RWPE2 (cell line): ENCODE data around the gene CCDC171.

Experiments used
- ATAC-seq: fragments of 200-7000 bp; cut with Tn5 transposase; 3 replicates; pipeline ENCODE4 v1.9.1; 2021; ENCODE audit warnings: low read depth
- DNase-seq: peaks from one replicate; pipeline ENCODE4 v3.0.0-alpha.2; 2020; ENCODE audit warnings: low spot score
- H3K27ac ChIP-seq: fragments of 450-650 bp; 2 replicates; pipeline ENCODE4 v1.5.1; 2017; ENCODE audit warnings: mild to moderate bottlenecking; ENCODE audit not compliant: poor library complexity, severe bottlenecking
- H3K27me3 ChIP-seq: fragments of 250-450 bp; sonication (Bioruptor Pico); 2 replicates; pipeline ENCODE4 v1.5.1; 2021; ENCODE audit warnings: mild to moderate bottlenecking, moderate library complexity; ENCODE audit not compliant: insufficient read depth, poor library complexity, severe bottlenecking
- H3K36me3 ChIP-seq: fragments of 250-450 bp; sonication (Bioruptor Pico); 2 replicates; pipeline ENCODE4 v1.5.1; 2020; ENCODE audit warnings: low read depth, mild to moderate bottlenecking, moderate library complexity
- H3K4me1 ChIP-seq: fragments of 250-450 bp; sonication (Bioruptor Pico); 2 replicates; pipeline ENCODE4 v1.5.1; 2021; ENCODE audit warnings: mild to moderate bottlenecking, moderate library complexity; ENCODE audit not compliant: insufficient read depth, poor library complexity, severe bottlenecking
- H3K4me3 ChIP-seq: fragments of 250-450 bp; sonication (Bioruptor Pico); 2 replicates; pipeline ENCODE4 v1.5.1; 2021; ENCODE audit warnings: mild to moderate bottlenecking, moderate library complexity; ENCODE audit not compliant: severe bottlenecking
- H3K9me3 ChIP-seq: fragments of 250-450 bp; sonication (Bioruptor Pico); 2 replicates; pipeline ENCODE4 v1.5.1; 2021; ENCODE audit warnings: mild to moderate bottlenecking, moderate library complexity; ENCODE audit not compliant: severe bottlenecking
- TF ChIP-seq, protein P1 (sequence below): fragments of 450-650 bp; IDR thresholded peaks from one replicate; pipeline ENCODE4 v1.5.1; 2017; ENCODE audit warnings: mild to moderate bottlenecking, moderate library complexity; ENCODE audit not compliant: poor library complexity, severe bottlenecking

CCDC171 gene

GRCh38 chr9:15927161-15927560 is 374.3 kb downstream of the CCDC171 start:
- Histone ChIP-seq H3K9me3 (no peaks in the 10 kb centered on the region), H3K27ac (no peak overlapping the region), H3K36me3 (no peaks in the 10 kb centered on the region), H3K4me3 (no peak overlapping the region), H3K27me3 (no peaks in the 10 kb centered on the region), H3K4me1 (no peaks in the 10 kb centered on the region)
- DNase-seq (no peak), ATAC-seq (no peak)
- TF ChIP-seq, protein P1, sequence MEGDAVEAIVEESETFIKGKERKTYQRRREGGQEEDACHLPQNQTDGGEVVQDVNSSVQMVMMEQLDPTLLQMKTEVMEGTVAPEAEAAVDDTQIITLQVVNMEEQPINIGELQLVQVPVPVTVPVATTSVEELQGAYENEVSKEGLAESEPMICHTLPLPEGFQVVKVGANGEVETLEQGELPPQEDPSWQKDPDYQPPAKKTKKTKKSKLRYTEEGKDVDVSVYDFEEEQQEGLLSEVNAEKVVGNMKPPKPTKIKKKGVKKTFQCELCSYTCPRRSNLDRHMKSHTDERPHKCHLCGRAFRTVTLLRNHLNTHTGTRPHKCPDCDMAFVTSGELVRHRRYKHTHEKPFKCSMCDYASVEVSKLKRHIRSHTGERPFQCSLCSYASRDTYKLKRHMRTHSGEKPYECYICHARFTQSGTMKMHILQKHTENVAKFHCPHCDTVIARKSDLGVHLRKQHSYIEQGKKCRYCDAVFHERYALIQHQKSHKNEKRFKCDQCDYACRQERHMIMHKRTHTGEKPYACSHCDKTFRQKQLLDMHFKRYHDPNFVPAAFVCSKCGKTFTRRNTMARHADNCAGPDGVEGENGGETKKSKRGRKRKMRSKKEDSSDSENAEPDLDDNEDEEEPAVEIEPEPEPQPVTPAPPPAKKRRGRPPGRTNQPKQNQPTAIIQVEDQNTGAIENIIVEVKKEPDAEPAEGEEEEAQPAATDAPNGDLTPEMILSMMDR, result no peak

- DNase-seq, result no peak
- H3K36me3 ChIP-seq, result no peaks in the 10 kb centered on the region
Measured at GRCh38 chr9:15935661-15936305, 382.9 kb downstream of the CCDC171 start.

DNA sequence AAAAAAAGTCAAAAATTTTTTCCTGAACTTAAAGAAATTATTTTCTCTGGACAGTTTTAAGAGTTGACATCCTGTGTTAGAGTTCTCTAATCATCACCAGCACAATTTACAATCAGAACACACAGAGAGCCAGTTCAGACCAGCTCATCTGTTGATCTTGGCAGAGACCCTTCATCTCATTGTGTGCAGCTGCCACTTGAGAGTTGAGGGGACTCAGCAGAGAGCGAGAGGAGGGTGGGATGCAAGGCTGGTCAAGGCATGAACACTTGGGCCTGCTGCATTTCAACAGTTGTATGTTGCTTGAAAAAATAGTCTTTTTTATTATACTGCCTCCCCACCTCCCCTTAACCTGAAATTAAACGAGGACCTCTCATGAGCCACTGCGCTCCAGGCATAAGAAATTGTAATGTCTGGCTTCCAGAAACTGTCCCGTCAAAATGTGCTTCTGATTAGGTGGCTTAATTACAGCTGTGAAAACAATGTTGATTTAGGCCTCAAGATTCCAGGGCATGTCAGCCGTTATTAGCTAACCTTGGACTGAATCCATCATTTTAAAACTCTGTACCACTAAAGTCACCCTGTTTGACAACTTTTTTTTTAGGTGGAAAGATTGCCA is 383.6 kb downstream of the CCDC171 start:
- no peak for DNase-seq

More at GRCh38 chr9:15935661-15936305, 382.9 kb downstream of the CCDC171 start:
- Histone ChIP-seq H3K27me3 (no peaks in the 10 kb centered on the region), H3K4me1 (no peaks in the 10 kb centered on the region), H3K9me3 (no peaks in the 10 kb centered on the region), H3K4me3 (no peak overlapping the region), H3K27ac (no peak overlapping the region)
- ATAC-seq, result no peak
- TF ChIP-seq, protein P1, result no peak

GRCh38 chr9:15942831-15943424 is 390.1 kb downstream of the CCDC171 start:
- no peak overlapping the region for H3K4me3 ChIP-seq
- TF ChIP-seq, protein P1, result peak; percentile 7
- no peaks in the 10 kb centered on the region for H3K9me3 ChIP-seq
- H3K27ac ChIP-seq, result no peak overlapping the region
- ATAC-seq, result no peak
- no peaks in the 10 kb centered on the region for H3K36me3 ChIP-seq
- DNase-seq, result no peak
- no peaks in the 10 kb centered on the region for H3K27me3 ChIP-seq
- no peaks in the 10 kb centered on the region for H3K4me1 ChIP-seq

More for the DNA sequence above, 383.6 kb downstream of the CCDC171 start:
- TF ChIP-seq, protein P1, result no peak
- ATAC-seq, result no peak
- Histone ChIP-seq H3K36me3 (no peaks in the 10 kb centered on the region), H3K4me1 (no peaks in the 10 kb centered on the region), H3K27me3 (no peaks in the 10 kb centered on the region), H3K27ac (no peak overlapping the region), H3K9me3 (no peaks in the 10 kb centered on the region), H3K4me3 (no peak overlapping the region)
